ENCODE results near the gene CCNY. TPM values are rescaled to one million over a fixed set of nuclear protein-coding genes. Genes with fewer than 3 reads are reported as not detected.
A peak's percentile ranks its signal among the peaks of the same experiment; 100 is the strongest.
"Not testable (repeated sequence)": the region's sequence is repeated elsewhere in the genome, so short reads cannot be mapped to it uniquely, and the experiment has no call there.

Gene CCNY
- total and polyA plus RNA-seq, 8 donors: 10.6 to 41.7 (median 26.6) TPM

DNA sequence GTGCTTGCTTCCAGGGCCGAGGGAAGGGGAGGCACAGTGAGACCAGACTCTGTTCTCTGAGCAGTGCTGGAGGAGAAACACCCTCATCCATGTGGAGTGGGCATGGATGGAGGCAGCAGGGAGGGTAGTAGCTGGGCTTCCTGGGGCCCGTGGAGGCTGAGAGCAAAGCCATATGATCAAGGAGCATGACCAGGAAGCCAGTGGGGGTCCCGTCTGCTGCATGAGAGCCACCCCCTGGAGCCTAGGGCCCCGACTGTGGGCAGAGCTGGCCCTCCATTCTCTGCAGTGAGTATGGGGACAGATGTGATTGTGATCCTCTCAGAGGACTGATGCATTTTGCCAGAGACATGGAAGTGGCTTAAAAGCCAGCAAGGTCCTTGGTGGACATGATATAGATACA lies 61.6 kb downstream of the CCNY start:
- Histone ChIP-seq H3K9me3 (no peaks in the 10 kb centered on the region), H3K36me3 (no peaks in the 10 kb centered on the region), H3K27ac (no peak overlapping the region), H3K4me1 (peaks cover 0 to 3% (median 2%) of the 10 kb centered on the region in 3 donors), H3K27me3 (no peaks in the 10 kb centered on the region), H3K4me3 (no peak overlapping the region)
- TF ChIP-seq, protein P1, sequence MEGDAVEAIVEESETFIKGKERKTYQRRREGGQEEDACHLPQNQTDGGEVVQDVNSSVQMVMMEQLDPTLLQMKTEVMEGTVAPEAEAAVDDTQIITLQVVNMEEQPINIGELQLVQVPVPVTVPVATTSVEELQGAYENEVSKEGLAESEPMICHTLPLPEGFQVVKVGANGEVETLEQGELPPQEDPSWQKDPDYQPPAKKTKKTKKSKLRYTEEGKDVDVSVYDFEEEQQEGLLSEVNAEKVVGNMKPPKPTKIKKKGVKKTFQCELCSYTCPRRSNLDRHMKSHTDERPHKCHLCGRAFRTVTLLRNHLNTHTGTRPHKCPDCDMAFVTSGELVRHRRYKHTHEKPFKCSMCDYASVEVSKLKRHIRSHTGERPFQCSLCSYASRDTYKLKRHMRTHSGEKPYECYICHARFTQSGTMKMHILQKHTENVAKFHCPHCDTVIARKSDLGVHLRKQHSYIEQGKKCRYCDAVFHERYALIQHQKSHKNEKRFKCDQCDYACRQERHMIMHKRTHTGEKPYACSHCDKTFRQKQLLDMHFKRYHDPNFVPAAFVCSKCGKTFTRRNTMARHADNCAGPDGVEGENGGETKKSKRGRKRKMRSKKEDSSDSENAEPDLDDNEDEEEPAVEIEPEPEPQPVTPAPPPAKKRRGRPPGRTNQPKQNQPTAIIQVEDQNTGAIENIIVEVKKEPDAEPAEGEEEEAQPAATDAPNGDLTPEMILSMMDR (IDR thresholded peaks at IDR 0.05): no peak
- FAIRE-seq (no peak), DNase-seq (no peak), ATAC-seq (peak in 2 of 4 donors; percentile 10 to 11)
- WGBS, 2 donors: 86 to 94% methylated on average over 4 of the region's 4 CpGs
- intact Hi-C loops (cut with DNase I): no loop called here

DNA sequence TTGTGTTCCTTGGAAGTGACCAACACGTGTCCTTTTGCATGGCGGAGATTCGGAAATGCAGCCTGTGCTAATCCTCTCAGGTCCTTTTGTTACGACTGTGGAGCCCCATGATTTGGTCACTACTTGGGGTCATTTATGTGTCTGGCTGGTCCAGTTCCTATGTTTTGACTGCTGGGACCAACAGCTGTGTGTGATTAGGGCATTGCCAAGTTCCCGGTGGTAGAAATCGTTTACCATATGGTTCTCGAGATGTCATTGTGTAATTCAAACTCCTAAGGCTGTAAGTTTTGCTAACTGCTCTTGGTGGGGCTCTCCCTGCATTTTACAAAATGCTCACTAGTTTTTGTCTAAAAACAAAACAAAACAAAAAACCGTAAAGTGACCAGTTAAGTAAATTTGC lies 62.0 kb downstream of the CCNY start:
- WGBS, 2 donors: 63 to 67% methylated on average over 8 of the region's 8 CpGs
- no peak for DNase-seq
- no peaks in the 10 kb centered on the region for H3K36me3 ChIP-seq
- TF ChIP-seq, protein P1 (IDR thresholded peaks at IDR 0.05): no peak
- peaks cover 0 to 3% (median 2%) of the 10 kb centered on the region in 3 donors for H3K4me1 ChIP-seq
- no peak for FAIRE-seq
- intact Hi-C loops (cut with DNase I): no loop called here
- H3K27ac ChIP-seq: no peak overlapping the region
- H3K4me3 ChIP-seq: no peak overlapping the region
- no peaks in the 10 kb centered on the region for H3K27me3 ChIP-seq
- ATAC-seq: peak; percentile 38 to 61 (median 48)
- H3K9me3 ChIP-seq: no peaks in the 10 kb centered on the region

GRCh38 chr10:35398908-35399307 lies 62.6 kb downstream of the CCNY start:
- FAIRE-seq (no peak), ATAC-seq (no peak), DNase-seq (no peak)
- Histone ChIP-seq H3K27ac (no peak overlapping the region), H3K4me1 (peaks cover 0 to 3% (median 2%) of the 10 kb centered on the region in 3 donors), H3K27me3 (no peaks in the 10 kb centered on the region), H3K4me3 (no peak overlapping the region), H3K9me3 (no peaks in the 10 kb centered on the region), H3K36me3 (no peaks in the 10 kb centered on the region)
- intact Hi-C loops (cut with DNase I): no loop called here
- TF ChIP-seq, protein P1 (IDR thresholded peaks at IDR 0.05): no peak
- WGBS, 2 donors: 94% methylated on average over 7 of the region's 7 CpGs

GRCh38 chr10:35399414-35400009 lies 63.2 kb downstream of the CCNY start:
- Histone ChIP-seq H3K36me3 (no peaks in the 10 kb centered on the region), H3K9me3 (no peaks in the 10 kb centered on the region), H3K4me3 (no peak overlapping the region), H3K27ac (no peak overlapping the region), H3K4me1 (peaks cover 0 to 3% (median 0%) of the 10 kb centered on the region in 3 donors), H3K27me3 (no peaks in the 10 kb centered on the region)
- intact Hi-C loops (cut with DNase I): no loop called here
- WGBS, 2 donors: 76% methylated on average over 6 of the region's 6 CpGs
- FAIRE-seq: no peak
- ATAC-seq: no peak
- TF ChIP-seq, protein P1 (IDR thresholded peaks at IDR 0.05): no peak
- no peak for DNase-seq

- Histone ChIP-seq H3K27ac (no peak overlapping the region), H3K4me3 (no peak overlapping the region), H3K9me3 (no peaks in the 10 kb centered on the region), H3K36me3 (no peaks in the 10 kb centered on the region), H3K27me3 (no peaks in the 10 kb centered on the region), H3K4me1 (peaks cover 0 to 3% (median 0%) of the 10 kb centered on the region in 3 donors)
- TF ChIP-seq, protein P1 (IDR thresholded peaks at IDR 0.05): no peak
- peak in 1 of 4 donors; percentile 25 for ATAC-seq
- FAIRE-seq: no peak
- intact Hi-C loops (cut with DNase I): no loop called here
- no peak for DNase-seq
- 69 to 72% methylated on average over 8 of the region's 8 CpGs for WGBS, 2 donors
Measured at GRCh38 chr10:35400595-35401268, 64.4 kb downstream of the CCNY start.

DNA sequence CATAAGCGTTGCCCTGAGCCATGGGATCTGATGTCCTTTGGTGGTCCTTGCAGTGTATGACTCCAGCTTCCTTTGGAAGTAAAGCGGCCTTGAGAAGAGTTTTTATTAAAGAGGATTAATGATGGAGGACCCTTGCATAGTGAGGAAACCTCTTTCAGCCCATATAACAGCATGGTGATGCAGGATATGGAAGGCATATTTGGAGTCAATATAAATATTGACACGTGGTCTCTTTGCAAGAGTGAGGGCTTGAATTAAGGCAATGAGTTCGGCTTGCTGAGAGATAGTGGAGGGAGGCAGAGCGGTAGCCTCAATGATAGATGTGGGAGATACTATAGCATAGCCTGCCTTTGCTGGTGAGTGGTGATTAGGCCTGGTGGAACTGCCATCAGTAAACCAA lies 67.2 kb downstream of the CCNY start:
- ATAC-seq; DNase-seq; H3K4me1 ChIP-seq; H3K27me3 ChIP-seq; H3K4me3 ChIP-seq; intact Hi-C loops (cut with DNase I); H3K36me3 ChIP-seq; H3K9me3 ChIP-seq; FAIRE-seq; H3K27ac ChIP-seq: not testable (repeated sequence)
- WGBS, 2 donors: 96 to 97% methylated on average over 5 of the region's 5 CpGs

- H3K9me3 ChIP-seq; H3K36me3 ChIP-seq; H3K4me3 ChIP-seq; intact Hi-C loops (cut with DNase I); ATAC-seq; H3K27me3 ChIP-seq; H3K27ac ChIP-seq; DNase-seq; FAIRE-seq; H3K4me1 ChIP-seq: not testable (repeated sequence)
- 90 to 95% methylated on average over 2 of the region's 2 CpGs for WGBS, 2 donors
Measured at GRCh38 chr10:35404077-35404476, 67.8 kb downstream of the CCNY start.
